Stimulated activated CD4-positive, alpha-beta T cell treated with anti-CD3 and anti-CD28 coated beads, Interleukin-2, amount 100 ng/mL, for 48 hours (primary cell): ENCODE measurements around the gene CD40LG.

Experiments
- DNase-seq, 2 donors: peaks; one replicate each; pipeline ENCODE4 v3.0.0-alpha.2; 2020

CD40LG gene

DNA sequence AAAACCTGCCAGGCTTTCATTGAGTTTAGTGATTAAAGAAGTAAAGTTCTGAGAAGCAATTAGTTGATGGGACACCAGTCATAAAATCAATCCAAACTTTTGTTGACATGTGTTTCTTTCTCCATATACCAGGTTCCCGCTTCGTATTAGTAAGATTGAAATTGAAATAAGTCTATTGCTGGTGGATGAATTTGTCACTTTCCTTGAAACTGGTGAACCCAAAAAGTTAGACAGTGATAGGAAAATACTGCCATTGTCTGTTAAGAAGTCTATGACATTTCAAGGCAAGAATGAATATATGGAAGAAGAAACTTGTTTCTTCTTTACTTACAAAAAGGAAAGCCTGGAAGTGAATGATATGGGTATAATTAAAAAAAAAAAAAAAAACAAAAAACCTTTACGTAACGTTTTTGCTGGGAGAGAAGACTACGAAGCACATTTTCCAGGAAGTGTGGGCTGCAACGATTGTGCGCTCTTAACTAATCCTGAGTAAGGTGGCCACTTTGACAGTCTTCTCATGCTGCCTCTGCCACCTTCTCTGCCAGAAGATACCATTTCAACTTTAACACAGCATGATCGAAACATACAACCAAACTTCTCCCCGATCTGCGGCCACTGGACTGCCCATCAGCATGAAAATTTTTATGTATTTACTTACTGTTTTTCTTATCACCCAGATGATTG is at the start of gene CD40LG:
TSS of gene CD40LG (plus strand) at position 482 of the 684 bp plus-strand sequence. CDS start at position 573, 91 bp downstream.
- no peak for DNase-seq

DNA sequence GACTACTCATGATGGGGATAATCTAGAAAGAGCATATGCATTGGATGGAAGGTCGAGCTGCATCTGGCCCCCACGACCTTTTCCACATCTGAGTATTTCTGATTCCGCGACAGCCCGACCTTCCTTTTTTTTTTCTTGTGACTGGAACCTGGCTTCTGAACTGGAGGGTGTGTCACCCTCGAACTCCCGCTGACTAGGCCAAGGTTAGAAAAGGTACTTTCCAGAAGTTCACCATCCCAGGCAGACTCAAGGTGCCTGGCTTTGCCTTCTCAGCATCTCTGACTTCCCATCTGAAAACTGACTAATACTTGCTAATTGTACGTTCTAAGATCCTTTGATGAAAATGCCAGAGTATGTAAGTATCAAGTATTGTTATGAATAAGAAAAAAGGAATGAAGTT is 49.3 kb upstream of the CD40LG start:
- no peak for DNase-seq

- DNase-seq = no peak
These were observed 47.9 kb upstream of the CD40LG start for GRCh38 chrX:136600059-136600458.

DNA sequence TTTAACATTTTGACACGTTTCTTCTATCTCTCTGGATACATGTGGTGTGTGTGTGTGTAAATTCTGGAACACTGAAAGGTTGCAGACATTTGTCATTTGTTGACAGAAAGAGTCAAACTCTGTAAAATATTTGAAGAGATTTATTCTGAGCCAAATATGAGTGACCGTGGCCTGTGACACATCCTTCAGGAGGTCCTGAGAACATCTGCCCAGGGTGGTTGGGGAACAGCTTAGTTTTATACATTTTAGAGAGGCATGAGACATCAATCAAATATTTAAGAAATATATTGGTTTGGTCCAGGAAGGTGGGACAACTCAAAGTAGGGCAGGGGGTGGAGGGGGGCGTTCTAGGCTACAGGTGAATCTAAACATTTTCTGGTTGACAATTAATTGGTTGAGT is 40.7 kb upstream of the CD40LG start:
- no peak for DNase-seq

- no peak for DNase-seq
These were observed 39.5 kb upstream of the CD40LG start for GRCh38 chrX:136608295-136608933.

DNA sequence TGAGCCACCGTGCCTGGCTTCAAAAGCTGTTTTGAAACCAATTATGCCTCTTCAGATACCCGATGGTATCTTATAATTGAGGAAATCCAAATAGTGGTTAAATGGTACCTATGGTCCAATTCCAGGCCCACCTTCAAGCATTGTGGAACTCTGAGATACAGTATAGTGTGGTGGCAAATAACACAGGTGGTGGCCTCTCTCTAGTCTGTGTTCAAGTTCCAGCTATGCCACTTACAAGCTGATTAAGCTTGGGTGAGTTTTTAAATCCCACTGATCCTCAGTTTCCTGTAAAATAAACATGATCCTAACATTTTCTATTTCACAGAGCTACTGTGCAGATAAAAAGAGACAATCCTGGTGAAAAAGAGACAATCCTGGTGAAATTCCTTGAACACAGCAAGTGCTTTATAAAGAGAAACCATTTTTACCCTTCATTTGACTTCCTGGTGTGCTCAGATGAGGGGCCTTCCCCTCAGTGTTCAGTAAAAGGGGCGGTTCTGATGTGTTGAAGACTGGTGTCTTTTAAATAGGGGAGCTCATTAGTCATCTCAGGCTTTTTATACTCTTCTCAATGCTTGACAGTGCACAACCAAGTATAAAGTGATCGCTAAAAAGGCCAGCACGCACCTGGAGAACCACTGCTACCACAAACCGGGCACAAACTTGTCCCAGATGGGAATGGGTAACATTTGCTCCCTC is 30.8 kb upstream of the CD40LG start:
- no peak for DNase-seq

- no peak for DNase-seq
These were observed 28.0 kb upstream of the CD40LG start for GRCh38 chrX:136619899-136620505.

DNA sequence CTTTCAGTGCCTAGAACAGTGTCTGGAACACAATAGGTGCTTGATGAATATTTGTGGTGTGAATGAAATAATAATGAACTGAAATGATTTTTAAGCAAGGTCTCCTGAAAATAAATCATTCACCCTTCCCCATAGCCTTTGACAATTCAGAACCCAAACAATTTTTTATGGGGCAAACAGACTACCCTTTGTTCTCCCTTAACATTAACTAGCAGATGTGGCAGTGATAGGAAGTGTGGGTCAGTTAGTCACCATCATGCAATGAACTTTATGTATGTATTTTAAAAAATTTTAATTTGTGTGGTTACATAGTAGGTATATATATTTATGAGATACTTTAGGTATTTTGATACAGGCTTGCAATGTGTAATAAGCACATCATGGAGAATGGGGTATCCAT is 27.2 kb upstream of the CD40LG start:
- DNase-seq = no peak

DNA sequence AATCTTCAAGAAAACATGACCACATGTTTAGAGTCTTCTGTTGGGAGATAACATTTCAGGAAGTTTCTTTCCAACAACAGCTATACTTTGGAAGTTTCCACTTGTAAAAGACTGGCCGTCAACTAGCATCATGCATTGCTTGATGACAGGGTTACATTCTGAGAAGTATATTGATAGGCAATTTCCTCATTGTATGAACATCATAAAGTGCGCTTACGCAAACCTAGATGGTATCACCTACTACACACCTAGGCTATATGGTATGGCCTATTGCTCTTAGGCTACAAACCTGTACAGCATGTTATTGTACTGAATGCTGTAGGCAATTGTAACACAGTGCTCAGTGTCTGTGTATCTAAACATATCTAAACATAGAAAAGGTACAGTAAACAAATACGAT is 25.4 kb upstream of the CD40LG start:
- no peak for DNase-seq

GRCh38 chrX:136623396-136623795 is 24.6 kb upstream of the CD40LG start:
- no peak for DNase-seq

- DNase-seq = no peak
These were observed 22.7 kb upstream of the CD40LG start for GRCh38 chrX:136625246-136625645.

DNA sequence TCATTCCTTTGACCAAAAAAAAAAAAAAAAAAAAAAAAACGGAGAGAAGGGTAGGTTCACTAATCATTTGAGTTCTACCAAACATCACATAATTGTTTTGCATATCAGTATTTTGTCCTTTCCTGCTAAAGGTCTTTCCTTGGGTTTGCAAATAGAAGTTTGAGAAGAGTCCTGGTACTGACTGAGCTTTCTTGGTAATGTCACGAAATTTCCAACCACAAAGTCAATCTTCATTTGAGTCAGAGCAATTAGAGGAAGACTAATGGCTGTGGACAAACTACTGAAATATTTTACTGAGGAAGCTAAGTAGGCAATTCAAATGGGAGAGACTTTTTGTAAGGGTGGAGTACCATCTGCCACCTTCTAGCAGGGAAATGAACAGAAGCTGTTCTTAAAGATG is 21.7 kb upstream of the CD40LG start:
- no peak for DNase-seq

- no peak for DNase-seq
These were observed 21.1 kb upstream of the CD40LG start for GRCh38 chrX:136626891-136627290.

- DNase-seq = no peak
These were observed 20.5 kb upstream of the CD40LG start for GRCh38 chrX:136627409-136627808.

- DNase-seq = no peak
These were observed 18.7 kb upstream of the CD40LG start for GRCh38 chrX:136629084-136629750.

GRCh38 chrX:136630881-136631280 is 17.1 kb upstream of the CD40LG start:
- DNase-seq = no peak

DNA sequence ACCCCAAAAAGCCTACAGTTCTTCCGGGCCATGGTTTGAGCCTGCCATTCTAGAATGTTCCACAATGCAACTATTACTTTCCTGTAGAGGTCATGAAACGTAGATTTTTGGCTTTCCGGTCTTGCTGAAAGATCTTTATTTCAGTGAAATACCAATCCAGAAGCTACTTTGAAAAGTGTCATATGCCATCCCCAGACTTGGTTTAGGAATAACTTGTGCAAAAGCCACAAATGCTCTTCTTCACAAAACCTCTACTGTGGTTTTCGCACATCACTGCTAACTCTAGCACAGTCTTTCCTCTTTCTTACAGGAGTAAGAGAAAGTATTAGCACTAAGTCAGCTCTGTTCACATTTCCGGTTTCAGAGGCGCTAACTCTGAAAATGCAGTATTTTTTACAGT is 12.7 kb upstream of the CD40LG start:
- no peak for DNase-seq

DNA sequence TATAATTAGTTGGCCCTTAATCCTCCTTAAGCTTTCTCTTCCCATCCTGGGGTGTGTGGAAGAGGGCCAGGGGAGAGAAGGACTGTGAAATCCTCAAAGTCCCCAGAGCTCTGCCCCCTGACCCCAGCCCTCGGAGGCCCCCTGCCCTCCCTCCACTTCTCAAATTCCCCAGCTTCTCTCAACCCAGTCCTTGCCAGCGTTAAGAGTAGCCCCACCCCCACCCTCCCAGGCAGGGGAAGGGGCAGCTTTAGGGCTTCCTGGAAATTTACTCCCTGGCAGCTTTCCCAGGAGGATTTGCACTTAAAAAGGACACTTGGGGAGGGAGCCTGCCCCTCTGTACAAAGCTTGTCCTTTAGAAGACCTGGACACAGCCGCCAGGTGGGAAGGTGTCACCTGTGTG is 11.8 kb upstream of the CD40LG start:
- DNase-seq = no peak

- DNase-seq = no peak
These were observed 8.3 kb upstream of the CD40LG start for GRCh38 chrX:136639506-136640176.

DNA sequence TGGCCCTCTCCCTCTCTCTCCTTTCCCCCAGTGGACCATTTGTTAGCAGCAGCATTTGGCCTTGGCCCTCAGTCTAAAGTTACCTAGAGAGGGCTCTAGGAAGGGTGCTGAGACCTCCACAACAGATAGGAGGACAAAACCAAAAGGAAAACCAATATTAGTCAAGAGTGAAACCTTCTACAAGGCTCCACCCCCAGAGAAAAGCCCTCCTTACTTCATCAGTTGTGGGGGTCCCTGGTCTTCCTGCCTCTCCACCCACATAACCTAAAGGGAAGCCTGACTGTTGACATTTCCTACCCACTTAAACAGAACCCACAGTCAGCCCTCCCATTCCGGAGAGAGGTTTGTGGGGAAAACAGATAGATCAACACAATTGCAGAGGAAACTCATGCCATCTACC is 4.7 kb upstream of the CD40LG start:
- no peak for DNase-seq

DNA sequence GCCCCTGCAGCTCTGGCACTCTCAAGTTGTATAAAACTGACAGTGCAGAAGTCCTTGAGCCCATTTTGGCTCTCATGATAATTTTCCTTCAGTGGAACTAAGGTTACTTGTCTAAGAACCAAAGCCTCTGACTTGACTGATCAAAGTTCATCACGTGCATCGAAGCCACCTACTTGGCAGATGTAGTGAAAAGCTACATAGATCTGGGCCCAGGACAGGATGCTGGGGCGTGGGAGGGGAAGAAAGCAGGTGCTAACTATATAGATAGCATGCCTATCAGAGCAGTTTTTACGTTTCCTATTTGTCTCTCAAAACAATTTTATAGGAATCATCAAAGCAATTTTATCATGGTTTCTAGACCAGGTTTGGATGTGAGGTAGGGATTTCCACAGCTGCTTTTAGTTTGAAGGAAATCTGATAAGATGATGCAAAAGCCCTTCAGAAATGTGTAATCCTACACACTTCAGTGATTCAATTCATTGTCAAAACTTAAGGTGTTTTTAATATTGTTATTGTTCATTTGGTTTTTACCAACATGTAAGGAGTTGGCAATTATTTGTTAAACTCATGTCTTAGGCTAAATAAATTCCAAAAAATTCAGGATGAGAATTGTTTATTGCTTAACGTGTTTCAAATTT is 1.2 kb upstream of the CD40LG start:
- no peak for DNase-seq

GRCh38 chrX:136650811-136651210 is 2.9 kb downstream of the CD40LG start:
- DNase-seq = no peak
